GM19351 (cell line): Measurements from ENCODE around the gene CAVIN1.
"Not testable (repeated sequence)": the region's sequence is repeated elsewhere in the genome, so short reads cannot be mapped to it uniquely, and the experiment has no call there.

Experiments used
- ATAC-seq: cut with Tn5 transposase; IDR thresholded peaks from one replicate; pipeline ENCODE4 v1.9.1; 2021; ENCODE audit warnings: mild to moderate bottlenecking, moderate library complexity; ENCODE audit not compliant: unreplicated experiment

CAVIN1 gene

GRCh38 chr17:42406615-42407288 lies 16.3 kb downstream of the CAVIN1 start:
- no peak for ATAC-seq

- no peak for ATAC-seq
Observed at GRCh38 chr17:42405963-42406495, 17.0 kb downstream of the CAVIN1 start.

DNA sequence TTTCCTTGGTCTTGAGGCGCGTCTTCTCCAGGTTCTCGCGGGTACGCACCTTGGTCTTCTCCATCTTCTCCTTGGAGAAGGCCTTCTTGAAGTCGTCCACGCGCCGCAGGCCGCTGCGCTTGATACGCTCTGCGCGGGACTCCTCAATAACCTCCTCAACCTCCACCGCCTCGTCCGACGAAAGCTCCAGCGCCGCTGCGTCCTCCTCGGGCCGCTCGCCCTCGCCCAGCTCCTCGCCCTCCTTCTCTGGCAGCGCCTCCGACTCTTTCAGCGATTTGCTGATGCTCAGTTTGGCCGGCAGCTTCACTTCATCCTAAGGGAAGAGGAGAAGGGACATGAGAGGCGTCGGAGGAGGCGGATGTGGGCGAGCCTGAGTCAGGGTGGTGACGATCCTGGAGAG lies 18.0 kb downstream of the CAVIN1 start:
- no peak for ATAC-seq

- no peak for ATAC-seq
Observed at GRCh38 chr17:42404326-42405055, 18.6 kb downstream of the CAVIN1 start.

DNA sequence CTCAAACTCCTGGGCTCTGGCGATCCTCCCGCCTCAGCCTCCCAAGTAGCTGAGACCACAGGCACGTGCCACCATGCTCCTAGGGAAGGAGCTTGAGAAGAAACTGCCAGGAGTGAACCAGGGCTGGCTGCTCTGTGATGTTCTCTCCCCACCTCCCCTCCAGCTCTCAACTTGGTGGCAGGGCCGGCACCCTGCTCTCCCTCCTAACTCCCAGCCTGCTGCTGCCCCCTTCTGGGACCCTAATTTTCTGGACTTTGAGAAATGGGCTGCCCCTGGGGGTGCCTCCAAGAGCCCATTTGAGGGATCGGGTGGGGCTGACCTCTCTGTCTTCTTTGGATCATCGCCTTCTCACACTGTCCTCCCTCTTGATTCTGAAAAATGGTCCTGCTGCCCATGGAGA lies 19.9 kb downstream of the CAVIN1 start:
- no peak for ATAC-seq

DNA sequence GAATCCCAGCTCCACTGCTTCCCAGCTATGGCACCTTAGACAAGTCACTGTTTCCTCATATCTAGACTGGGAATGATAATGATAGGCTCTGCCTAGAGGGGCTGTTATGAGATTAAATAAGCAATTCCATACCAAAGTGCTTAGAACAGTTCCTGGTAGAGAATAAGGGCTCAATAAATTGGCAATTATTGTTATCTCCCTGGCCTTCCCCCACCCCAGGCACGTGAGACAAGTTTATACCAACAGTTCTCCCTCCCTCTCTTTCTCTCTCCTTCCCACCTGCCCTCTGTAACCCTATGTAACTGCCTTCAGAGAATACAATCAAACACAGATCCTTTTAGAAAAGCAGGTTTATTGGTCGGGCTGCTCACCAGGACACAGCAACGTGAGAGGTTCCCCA lies 20.9 kb downstream of the CAVIN1 start:
- ATAC-seq = no peak

GRCh38 chr17:42400844-42401375 lies 22.1 kb downstream of the CAVIN1 start:
- not testable (repeated sequence) for ATAC-seq

DNA sequence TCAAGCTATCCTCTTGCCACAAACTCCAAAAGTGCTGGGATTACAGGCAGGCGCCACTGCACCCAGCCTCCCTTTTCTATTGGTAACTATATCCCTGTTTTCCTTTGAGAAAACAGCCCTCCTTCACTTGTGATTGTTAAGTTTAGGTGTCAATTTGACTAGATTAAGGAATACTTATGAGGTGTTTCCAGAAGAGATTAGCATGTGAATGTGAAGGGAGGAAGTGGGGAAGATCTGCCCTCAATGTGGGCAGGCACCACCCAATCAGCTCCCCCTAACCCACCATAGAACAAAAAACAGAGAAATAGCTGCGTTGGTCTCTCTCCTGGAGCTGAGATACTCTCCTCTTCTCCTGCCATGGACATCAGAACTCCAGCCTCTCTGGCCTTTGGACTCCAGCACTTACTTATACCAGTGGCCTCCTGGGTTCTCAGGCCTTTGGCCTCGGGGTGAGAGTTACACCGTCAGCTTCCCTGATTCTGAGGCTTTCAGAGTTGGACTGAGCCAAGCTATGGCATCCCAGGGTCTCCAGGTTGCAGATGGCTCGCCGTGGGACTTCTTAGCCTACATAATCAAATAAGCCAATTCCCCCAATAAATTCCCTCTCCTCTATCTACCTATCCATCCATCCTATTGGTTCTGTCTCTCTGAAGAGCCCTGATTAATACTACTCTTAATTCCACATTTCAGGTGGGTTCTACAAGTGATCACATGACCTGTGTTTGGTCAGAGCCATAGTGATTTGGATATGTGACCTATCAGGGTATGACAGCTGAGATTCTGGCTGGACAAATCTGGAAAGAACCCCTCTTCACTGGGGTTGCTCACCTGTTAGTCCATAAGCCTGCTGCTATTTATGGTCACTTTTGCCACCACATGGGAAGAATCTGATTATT lies 22.9 kb downstream of the CAVIN1 start:
- ATAC-seq = no peak

- no peak for ATAC-seq
Observed at GRCh38 chr17:42399121-42399520, 23.9 kb downstream of the CAVIN1 start.

GRCh38 chr17:42395601-42396000 lies 27.5 kb downstream of the CAVIN1 start:
- not testable (repeated sequence) for ATAC-seq

DNA sequence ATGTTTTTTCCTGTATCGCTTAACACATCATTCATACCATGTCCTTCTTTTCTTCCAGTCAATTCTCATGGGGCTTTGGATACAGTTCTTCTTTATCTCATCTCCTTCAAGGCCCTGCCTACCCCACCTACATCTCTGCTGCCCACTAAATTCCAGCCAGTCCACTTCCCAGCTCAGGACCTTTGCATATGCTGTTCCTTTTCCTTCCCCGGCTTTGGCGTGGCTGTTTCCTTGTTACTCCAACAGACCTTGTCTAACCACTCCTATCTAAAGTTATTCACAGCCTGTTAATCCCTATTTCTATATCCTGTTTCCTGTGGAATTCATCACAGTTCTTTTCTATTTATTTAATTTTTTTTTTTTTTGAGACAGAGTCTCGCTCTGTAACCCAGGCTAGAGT lies 28.2 kb downstream of the CAVIN1 start:
- no peak for ATAC-seq

- ATAC-seq = no peak
Observed at GRCh38 chr17:42392692-42393415, 30.2 kb downstream of the CAVIN1 start.

GRCh38 chr17:42391439-42391838 lies 31.6 kb downstream of the CAVIN1 start:
- ATAC-seq = not testable (repeated sequence)

DNA sequence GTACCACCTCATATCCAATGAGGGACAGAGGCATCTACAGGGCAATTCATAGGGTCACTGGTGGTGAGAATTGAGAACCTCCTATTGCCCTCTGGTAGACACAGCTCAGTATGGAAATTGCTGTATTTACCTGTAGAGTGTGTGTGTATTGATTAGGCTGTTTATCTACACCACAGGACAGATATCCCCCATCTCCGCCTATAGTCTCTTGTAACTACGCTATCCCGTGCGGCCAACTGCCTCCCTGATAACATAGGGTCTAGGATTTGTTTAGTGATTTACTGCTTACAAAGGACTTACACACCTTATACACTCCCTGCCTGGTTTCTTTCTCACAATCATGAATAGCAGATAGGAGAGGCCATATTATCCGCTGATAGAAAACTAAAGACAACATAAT lies 33.2 kb downstream of the CAVIN1 start:
- no peak for ATAC-seq

- ATAC-seq = peak; percentile 32
Observed at GRCh38 chr17:42389135-42389417, 34.0 kb downstream of the CAVIN1 start.

GRCh38 chr17:42388381-42389134 lies 34.5 kb downstream of the CAVIN1 start, which contains the start of gene STAT3:
Gene STAT3 (minus strand): TSS chr17:42388442. CDS start chr17:42348516, 39,926 bp downstream.
- peak; percentile 85 for ATAC-seq

GRCh38 chr17:42387661-42388380 lies 35.2 kb downstream of the CAVIN1 start:
- ATAC-seq = no peak

DNA sequence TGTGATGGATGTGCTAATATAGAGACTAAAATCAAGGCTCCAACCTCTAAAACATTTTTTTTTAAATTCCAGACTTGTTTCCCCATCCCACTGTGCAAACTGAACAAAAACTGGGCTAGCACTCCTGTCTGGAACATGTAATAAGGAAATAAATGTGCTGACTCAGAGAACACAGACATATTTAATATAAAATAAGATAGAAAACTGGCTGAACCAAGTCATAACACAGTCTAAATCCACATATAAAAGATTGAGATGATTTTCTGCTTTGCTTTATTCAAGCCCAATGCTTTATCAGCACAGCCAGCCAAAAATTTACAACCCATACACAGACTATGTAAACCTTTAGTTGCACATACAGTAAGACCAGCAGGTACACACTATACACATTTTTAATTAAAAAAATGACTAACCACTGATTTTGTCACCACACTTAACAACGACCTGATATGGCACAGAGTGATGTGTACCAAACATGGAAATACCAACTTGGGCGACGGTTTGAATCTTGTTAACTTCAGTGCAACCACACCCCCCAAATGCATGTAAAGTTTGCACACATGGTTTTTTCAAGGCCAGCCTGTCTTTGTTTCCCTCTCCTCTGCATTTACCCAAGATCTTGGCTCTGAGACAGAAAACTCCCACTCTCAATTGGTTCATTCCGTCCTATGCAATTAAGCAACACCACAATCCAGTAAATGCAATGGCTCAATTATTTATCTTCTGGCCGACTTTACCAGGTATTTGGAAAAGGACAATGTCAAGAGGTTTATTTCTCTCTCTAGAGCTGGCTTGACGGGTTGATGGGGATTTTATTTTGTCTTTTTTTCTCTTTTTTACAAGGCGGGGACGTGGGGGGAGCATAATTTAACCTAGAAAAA lies 36.0 kb downstream of the CAVIN1 start:
- no peak for ATAC-seq
